Heart left ventricle (tissue), 13 donors: ENCODE data around the gene XYLT1.

Source experiments
- POLR2A ChIP-seq, 2 donors: fragments of 450-650 bp; IDR thresholded peaks; one replicate each; pipeline ENCODE4 v1.6.1; 2017; ENCODE audit warnings: antibody characterized with exemption in 2 of 2, mild to moderate bottlenecking in 2 of 2, moderate library complexity in 2 of 2
- TF ChIP-seq, protein P1 (sequence below), 12 donors: fragments of 200-600 bp; sonication (generic) in 4 of 12; IDR thresholded peaks; one replicate each; pipeline versions ENCODE4 v1.5.0 to v1.8.0; 2018 to 2022; ENCODE audit warnings: antibody characterized with exemption in 12 of 12, mild to moderate bottlenecking in 5 of 12
- donor health status: ischemic (EF 13 %, LVEDD 7.1; RV severe dilation, severe dysfunction).
- donor health status: DM: no; HTN: yes; CAD: no.
- donor health status: DM: no; HTN: no; CAD: no.
- donor health status: ischemic (EF 25% LVEDD 6.9; RV normal size, moderate dysfunction).
- donor health status: ischemic (EF 25% LVEDD 5.7; RV mildly dilated, moderate dysfunction).
- donor health status: ischemic (EF 35%, LVEDD 5.7; RV mildly dilated, moderate dysfunction).
- donor health status: nonischemic (EF 11% LVEDD 7.7; RV severe dilation, severe dysfunction).
- donor health status: DM: yes; HTN: yes; CAD: no.
- donor health status: PGD.
- donor health status: ischemic (EF 29% LVEDD 5.4; RV normal size, mild dysfunction).
- donor health status: nonischemic (EF 23%, LVEDD 6.1; RV moderate dilation, normal function).

DNA sequence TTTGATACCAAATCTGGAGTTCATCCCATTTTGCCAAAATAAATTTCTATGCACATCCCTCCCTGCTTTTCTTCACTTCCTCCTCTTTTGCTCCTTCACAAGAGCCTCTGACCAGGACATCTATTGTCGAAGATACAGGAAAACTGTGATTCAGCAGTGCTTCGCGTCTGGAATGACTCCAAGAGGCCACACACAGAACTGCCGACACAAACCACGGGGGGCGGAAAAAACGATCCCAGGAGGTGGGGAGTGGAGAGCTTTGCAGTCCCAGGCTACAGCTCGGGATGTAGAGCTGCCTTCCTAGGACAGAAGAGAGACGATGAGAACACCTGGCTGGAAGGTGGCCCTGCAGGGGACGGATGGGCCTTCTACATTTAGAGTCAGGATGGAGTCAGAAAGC, 102.8 kb downstream of the XYLT1 start:
- TF ChIP-seq, protein P1, sequence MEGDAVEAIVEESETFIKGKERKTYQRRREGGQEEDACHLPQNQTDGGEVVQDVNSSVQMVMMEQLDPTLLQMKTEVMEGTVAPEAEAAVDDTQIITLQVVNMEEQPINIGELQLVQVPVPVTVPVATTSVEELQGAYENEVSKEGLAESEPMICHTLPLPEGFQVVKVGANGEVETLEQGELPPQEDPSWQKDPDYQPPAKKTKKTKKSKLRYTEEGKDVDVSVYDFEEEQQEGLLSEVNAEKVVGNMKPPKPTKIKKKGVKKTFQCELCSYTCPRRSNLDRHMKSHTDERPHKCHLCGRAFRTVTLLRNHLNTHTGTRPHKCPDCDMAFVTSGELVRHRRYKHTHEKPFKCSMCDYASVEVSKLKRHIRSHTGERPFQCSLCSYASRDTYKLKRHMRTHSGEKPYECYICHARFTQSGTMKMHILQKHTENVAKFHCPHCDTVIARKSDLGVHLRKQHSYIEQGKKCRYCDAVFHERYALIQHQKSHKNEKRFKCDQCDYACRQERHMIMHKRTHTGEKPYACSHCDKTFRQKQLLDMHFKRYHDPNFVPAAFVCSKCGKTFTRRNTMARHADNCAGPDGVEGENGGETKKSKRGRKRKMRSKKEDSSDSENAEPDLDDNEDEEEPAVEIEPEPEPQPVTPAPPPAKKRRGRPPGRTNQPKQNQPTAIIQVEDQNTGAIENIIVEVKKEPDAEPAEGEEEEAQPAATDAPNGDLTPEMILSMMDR (IDR thresholded peaks at IDR 0.05), result no peak
- no peak for TF ChIP-seq POLR2A (IDR thresholded peaks at IDR 0.05)
